ENCODE results near the gene PAH.

PAH gene

GRCh38 chr12:102950950-102951619, 34.0 kb upstream of the PAH start:
- no peak for DNase-seq (ENCODE audit: low read depth in 2 of 3, low spot score in 2 of 3)

GRCh38 chr12:102950107-102950949, 33.3 kb upstream of the PAH start:
- DNase-seq (ENCODE audit: low read depth in 2 of 3, low spot score in 2 of 3) = no peak

- peak in 2 of 3 experiments; percentile 43 to 50 for DNase-seq (ENCODE audit: low read depth in 2 of 3, low spot score in 2 of 3)
Measured at GRCh38 chr12:102948941-102949352, 31.9 kb upstream of the PAH start.

- no peak for DNase-seq (ENCODE audit: low read depth in 2 of 3, low spot score in 2 of 3)
Measured at GRCh38 chr12:102946042-102946441, 29.0 kb upstream of the PAH start.

GRCh38 chr12:102939670-102940222, 22.7 kb upstream of the PAH start:
- no peak for DNase-seq (ENCODE audit: low read depth in 2 of 3, low spot score in 2 of 3)

GRCh38 chr12:102939059-102939458, 22.0 kb upstream of the PAH start:
- DNase-seq (ENCODE audit: low read depth in 2 of 3, low spot score in 2 of 3) = no peak

GRCh38 chr12:102933168-102933567, 16.1 kb upstream of the PAH start:
- DNase-seq (ENCODE audit: low read depth in 2 of 3, low spot score in 2 of 3) = no peak

GRCh38 chr12:102927220-102927619, 10.2 kb upstream of the PAH start:
- DNase-seq (ENCODE audit: low read depth in 2 of 3, low spot score in 2 of 3) = no peak

GRCh38 chr12:102921240-102921639, 4.2 kb upstream of the PAH start:
- no peak for DNase-seq (ENCODE audit: low read depth in 2 of 3, low spot score in 2 of 3)

- no peak for DNase-seq (ENCODE audit: low read depth in 2 of 3, low spot score in 2 of 3)
Measured at GRCh38 chr12:102920271-102920670, 3.2 kb upstream of the PAH start.

GRCh38 chr12:102918840-102919239, 1.8 kb upstream of the PAH start:
- no peak for DNase-seq (ENCODE audit: low read depth in 2 of 3, low spot score in 2 of 3)

- DNase-seq (ENCODE audit: low read depth in 2 of 3, low spot score in 2 of 3) = no peak
Measured at GRCh38 chr12:102916252-102917025, 605 bp downstream of the PAH start.

- no peak for DNase-seq (ENCODE audit: low read depth in 2 of 3, low spot score in 2 of 3)
Measured at GRCh38 chr12:102913453-102914226, 3.4 kb downstream of the PAH start.

- DNase-seq (ENCODE audit: low read depth in 2 of 3, low spot score in 2 of 3) = no peak
Measured at GRCh38 chr12:102912258-102912657, 4.8 kb downstream of the PAH start.

GRCh38 chr12:102911320-102911719, 5.7 kb downstream of the PAH start:
- DNase-seq (ENCODE audit: low read depth in 2 of 3, low spot score in 2 of 3) = no peak

GRCh38 chr12:102910792-102911191, 6.3 kb downstream of the PAH start:
- no peak for DNase-seq (ENCODE audit: low read depth in 2 of 3, low spot score in 2 of 3)

GRCh38 chr12:102910137-102910536, 6.9 kb downstream of the PAH start:
- no peak for DNase-seq (ENCODE audit: low read depth in 2 of 3, low spot score in 2 of 3)

GRCh38 chr12:102907918-102908317, 9.1 kb downstream of the PAH start:
- DNase-seq (ENCODE audit: low read depth in 2 of 3, low spot score in 2 of 3) = no peak

- DNase-seq (ENCODE audit: low read depth in 2 of 3, low spot score in 2 of 3) = no peak
Measured at GRCh38 chr12:102905229-102905628, 11.8 kb downstream of the PAH start.

- DNase-seq (ENCODE audit: low read depth in 2 of 3, low spot score in 2 of 3) = no peak
Measured at GRCh38 chr12:102903337-102904007, 13.6 kb downstream of the PAH start.
